ENCODE results near the gene CCDC106.

Gene CCDC106

GRCh38 chr19:55650602-55651230, 2.7 kb downstream of the CCDC106 start:
- H3K4me3 Mint-ChIP-seq, result peak overlapping the region; percentile 95
- H3K36me3 Mint-ChIP-seq, result peaks cover 54% of the 10 kb centered on the region
- no peaks in the 10 kb centered on the region for H3K27me3 Mint-ChIP-seq

GRCh38 chr19:55651236-55651635, 3.2 kb downstream of the CCDC106 start:
- no peak for ATAC-seq
- no peaks in the 10 kb centered on the region for H3K27me3 Mint-ChIP-seq
- peak overlapping the region; percentile 97 for H3K27ac Mint-ChIP-seq

More at GRCh38 chr19:55650602-55651230, 2.7 kb downstream of the CCDC106 start:
- Mint-ChIP-seq H3K9me3 (no peaks in the 10 kb centered on the region), H3K4me1 (peaks cover 47% of the 10 kb centered on the region), H3K27ac (peak overlapping the region; percentile 97)
- no peak for ATAC-seq

GRCh38 chr19:55652311-55653128, 4.5 kb downstream of the CCDC106 start:
- Mint-ChIP-seq H3K4me1 (peaks cover 53% of the 10 kb centered on the region), H3K27me3 (no peaks in the 10 kb centered on the region), H3K27ac (no peak overlapping the region), H3K36me3 (peaks cover 45% of the 10 kb centered on the region), H3K9me3 (no peaks in the 10 kb centered on the region), H3K4me3 (no peak overlapping the region)
- no peak for ATAC-seq

More at GRCh38 chr19:55651236-55651635, 3.2 kb downstream of the CCDC106 start:
- H3K4me3 Mint-ChIP-seq, result peak overlapping the region; percentile 95
- peaks cover 55% of the 10 kb centered on the region for H3K36me3 Mint-ChIP-seq
- H3K4me1 Mint-ChIP-seq, result peaks cover 53% of the 10 kb centered on the region
- no peaks in the 10 kb centered on the region for H3K9me3 Mint-ChIP-seq

- peak overlapping the region; percentile 85 for H3K4me3 Mint-ChIP-seq
- peak; percentile 67 for ATAC-seq
- H3K36me3 Mint-ChIP-seq, result peaks cover 42% of the 10 kb centered on the region
- peaks cover 58% of the 10 kb centered on the region for H3K4me1 Mint-ChIP-seq
- no peaks in the 10 kb centered on the region for H3K27me3 Mint-ChIP-seq
- peak overlapping the region; percentile 97 for H3K27ac Mint-ChIP-seq
- no peaks in the 10 kb centered on the region for H3K9me3 Mint-ChIP-seq
Measured at GRCh38 chr19:55653651-55654322, 5.8 kb downstream of the CCDC106 start.

GRCh38 chr19:55654323-55654867, 6.4 kb downstream of the CCDC106 start:
- no peaks in the 10 kb centered on the region for H3K27me3 Mint-ChIP-seq
- peak overlapping the region; percentile 97 for H3K27ac Mint-ChIP-seq
- peak; percentile 84 for ATAC-seq
- H3K36me3 Mint-ChIP-seq, result peaks cover 41% of the 10 kb centered on the region
- H3K4me1 Mint-ChIP-seq, result peaks cover 58% of the 10 kb centered on the region
- H3K4me3 Mint-ChIP-seq, result peak overlapping the region; percentile 85
- H3K9me3 Mint-ChIP-seq, result no peaks in the 10 kb centered on the region

- H3K4me1 Mint-ChIP-seq, result peaks cover 58% of the 10 kb centered on the region
Measured at GRCh38 chr19:55654868-55655647, 7.0 kb downstream of the CCDC106 start, which contains the start of gene U2AF2. Gene U2AF2 (plus strand): TSS chr19:55655035. CDS start chr19:55655105, 70 bp downstream.

GRCh38 chr19:55655648-55656040, 7.6 kb downstream of the CCDC106 start:
- H3K27me3 Mint-ChIP-seq, result no peaks in the 10 kb centered on the region
- no peak for ATAC-seq
- H3K4me1 Mint-ChIP-seq, result peaks cover 58% of the 10 kb centered on the region
- H3K9me3 Mint-ChIP-seq, result no peaks in the 10 kb centered on the region
- peak overlapping the region; percentile 85 for H3K4me3 Mint-ChIP-seq
- peak overlapping the region; percentile 97 for H3K27ac Mint-ChIP-seq
- H3K36me3 Mint-ChIP-seq, result peaks cover 41% of the 10 kb centered on the region

More at GRCh38 chr19:55654868-55655647, 7.0 kb downstream of the CCDC106 start, which contains the start of gene U2AF2:
- peaks cover 41% of the 10 kb centered on the region for H3K36me3 Mint-ChIP-seq
- H3K27ac Mint-ChIP-seq, result peak within 1 kb of the TSS; percentile 97
- H3K9me3 Mint-ChIP-seq, result no peaks in the 10 kb centered on the region
- H3K4me3 Mint-ChIP-seq, result peak within 1 kb of the TSS; percentile 85
- peak; percentile 66 for ATAC-seq
- no peaks in the 10 kb centered on the region for H3K27me3 Mint-ChIP-seq

GRCh38 chr19:55656552-55656951, 8.5 kb downstream of the CCDC106 start:
- Mint-ChIP-seq H3K9me3 (no peaks in the 10 kb centered on the region), H3K36me3 (peaks cover 41% of the 10 kb centered on the region), H3K4me1 (peaks cover 54% of the 10 kb centered on the region), H3K27me3 (no peaks in the 10 kb centered on the region), H3K4me3 (peak overlapping the region; percentile 85), H3K27ac (peak overlapping the region; percentile 97)
- ATAC-seq, result no peak

GRCh38 chr19:55656988-55657747, 9.2 kb downstream of the CCDC106 start:
- Mint-ChIP-seq H3K27me3 (no peaks in the 10 kb centered on the region), H3K36me3 (peaks cover 41% of the 10 kb centered on the region), H3K27ac (peak overlapping the region; percentile 97), H3K9me3 (no peaks in the 10 kb centered on the region), H3K4me3 (peak overlapping the region; percentile 85), H3K4me1 (peaks cover 56% of the 10 kb centered on the region)
- no peak for ATAC-seq

- no peak for ATAC-seq
- peaks cover 55% of the 10 kb centered on the region for H3K36me3 Mint-ChIP-seq
Measured at GRCh38 chr19:55658846-55659459, 10.9 kb downstream of the CCDC106 start.

GRCh38 chr19:55659822-55660221, 11.8 kb downstream of the CCDC106 start:
- ATAC-seq, result no peak
- Mint-ChIP-seq H3K27me3 (no peaks in the 10 kb centered on the region), H3K4me3 (peak overlapping the region; percentile 66), H3K36me3 (peaks cover 62% of the 10 kb centered on the region), H3K4me1 (peaks cover 76% of the 10 kb centered on the region), H3K9me3 (no peaks in the 10 kb centered on the region), H3K27ac (peak overlapping the region; percentile 88)

More at GRCh38 chr19:55658846-55659459, 10.9 kb downstream of the CCDC106 start:
- Mint-ChIP-seq H3K4me1 (peaks cover 72% of the 10 kb centered on the region), H3K9me3 (no peaks in the 10 kb centered on the region), H3K4me3 (peak overlapping the region; percentile 66), H3K27ac (peak overlapping the region; percentile 88), H3K27me3 (no peaks in the 10 kb centered on the region)

GRCh38 chr19:55660404-55660803, 12.4 kb downstream of the CCDC106 start:
- peaks cover 76% of the 10 kb centered on the region for H3K4me1 Mint-ChIP-seq
- H3K27me3 Mint-ChIP-seq, result no peaks in the 10 kb centered on the region
- H3K4me3 Mint-ChIP-seq, result no peak overlapping the region
- H3K36me3 Mint-ChIP-seq, result peaks cover 61% of the 10 kb centered on the region
- no peak for ATAC-seq
- peak overlapping the region; percentile 88 for H3K27ac Mint-ChIP-seq
- no peaks in the 10 kb centered on the region for H3K9me3 Mint-ChIP-seq

GRCh38 chr19:55660991-55661390, 13.0 kb downstream of the CCDC106 start:
- ATAC-seq, result no peak
- Mint-ChIP-seq H3K36me3 (peaks cover 59% of the 10 kb centered on the region), H3K27me3 (no peaks in the 10 kb centered on the region), H3K4me3 (no peak overlapping the region), H3K27ac (no peak overlapping the region), H3K4me1 (peaks cover 71% of the 10 kb centered on the region), H3K9me3 (no peaks in the 10 kb centered on the region)

All from stimulated activated memory B cell treated with anti-CD40 and anti-IgM and Interleukin-4, amounts not matched to agents 10 μg/mL and 1 μg/mL and 100 μg/mL, for 72 hours (primary cell).